HG03442 (cell line): ENCODE measurements around the gene COL4A2.
"Not testable (repeated sequence)": the region's sequence is repeated elsewhere in the genome, so short reads cannot be mapped to it uniquely, and the experiment has no call there.

Experiments used
- ATAC-seq: cut with Tn5 transposase; IDR thresholded peaks from one replicate; pipeline ENCODE4 v1.9.1; 2021; ENCODE audit warnings: mild to moderate bottlenecking, moderate library complexity; ENCODE audit not compliant: unreplicated experiment

The COL4A2 gene

DNA sequence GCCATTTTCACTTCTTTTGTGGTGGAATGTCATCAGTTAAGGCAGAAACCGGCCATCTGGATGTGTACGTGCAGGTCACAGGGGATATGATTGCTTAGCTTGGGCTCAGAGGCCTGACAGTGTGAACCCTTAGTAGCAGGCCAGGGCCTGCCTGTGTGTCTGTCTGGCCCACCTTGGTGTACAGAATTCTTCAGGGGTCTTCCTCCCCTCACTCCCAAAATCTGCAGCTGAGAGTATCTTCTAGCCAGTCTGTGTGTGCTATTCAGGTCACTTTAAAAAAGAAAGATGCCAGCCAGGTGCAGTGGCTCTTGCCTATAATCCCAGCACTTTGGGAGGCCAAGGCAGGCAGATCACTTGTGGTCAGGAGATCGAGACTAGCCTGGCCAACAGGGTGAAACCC is 179.8 kb downstream of the COL4A2 start:
- ATAC-seq = not testable (repeated sequence)

DNA sequence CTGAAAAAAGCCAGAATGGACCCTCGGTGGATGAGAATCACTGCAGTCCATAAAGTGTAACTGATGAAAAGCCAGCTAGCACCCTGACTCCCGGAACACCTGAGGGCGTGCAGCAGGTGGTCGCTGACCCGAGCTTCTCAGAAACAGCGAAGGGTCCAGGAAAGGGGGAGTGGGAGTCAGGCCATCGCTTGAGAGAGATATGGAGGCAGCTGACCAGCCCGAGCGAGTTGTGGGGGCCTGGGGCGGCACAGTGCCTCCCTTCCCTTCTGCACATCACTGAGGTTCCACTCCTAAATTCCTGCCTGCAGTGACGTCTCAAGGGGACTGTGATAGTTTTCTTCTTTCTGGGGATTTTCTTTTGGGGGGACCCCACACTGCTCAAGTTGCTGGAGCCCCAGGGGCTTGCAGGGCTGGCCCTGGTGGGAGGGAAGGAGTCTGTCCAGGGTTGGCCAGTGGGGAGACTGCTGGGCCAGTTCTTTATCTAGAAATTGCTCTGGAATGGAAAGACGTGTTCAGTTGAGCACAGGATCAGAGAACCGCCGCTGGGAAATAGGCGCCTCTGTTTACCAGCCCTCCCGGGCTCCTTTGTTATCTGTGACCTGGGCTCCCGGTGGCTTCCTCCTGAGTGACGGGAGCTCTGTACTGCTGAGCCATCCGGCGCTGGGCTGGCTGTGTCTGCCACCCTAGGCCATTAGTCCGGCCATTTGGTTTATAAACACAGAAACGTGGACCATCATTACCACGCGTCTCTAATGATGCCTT is 183.1 kb downstream of the COL4A2 start:
- no peak for ATAC-seq

DNA sequence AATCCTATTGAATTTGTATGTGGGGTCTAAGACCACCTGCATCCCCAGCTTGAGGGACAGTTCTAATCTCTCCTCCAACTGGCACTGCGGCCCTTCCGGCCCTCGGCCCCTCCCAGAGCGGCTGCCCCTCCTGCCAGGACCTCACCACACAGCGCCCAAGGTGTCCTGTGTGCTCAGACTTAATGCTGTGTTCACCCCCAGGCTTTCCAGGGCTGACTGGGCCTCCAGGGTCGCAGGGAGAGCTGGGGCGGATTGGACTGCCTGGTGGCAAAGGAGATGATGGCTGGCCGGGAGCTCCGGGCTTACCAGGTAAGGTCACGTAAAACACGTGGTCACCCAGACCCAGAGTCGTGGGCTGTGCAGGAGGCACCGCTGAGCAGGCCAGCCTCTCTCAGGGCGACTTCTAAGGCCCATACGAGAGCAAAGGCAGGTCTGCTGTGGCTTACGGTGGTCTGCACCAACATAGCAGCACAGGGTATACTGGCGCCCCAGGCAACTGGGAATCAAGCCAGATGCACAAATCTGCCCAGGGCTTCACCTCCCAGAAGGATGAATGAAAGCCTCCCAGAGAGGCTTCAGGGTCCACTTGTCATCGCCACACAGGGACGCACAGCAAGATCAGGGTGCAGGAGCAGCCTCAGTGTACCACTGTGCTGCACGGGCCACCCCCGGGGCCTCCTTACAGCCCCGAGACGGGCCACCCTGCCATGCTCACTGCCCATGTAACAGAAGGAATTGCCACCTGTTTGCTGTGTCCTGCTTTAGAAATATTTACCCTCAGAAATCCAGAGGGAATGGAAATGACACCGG is 185.0 kb downstream of the COL4A2 start:
- no peak for ATAC-seq

DNA sequence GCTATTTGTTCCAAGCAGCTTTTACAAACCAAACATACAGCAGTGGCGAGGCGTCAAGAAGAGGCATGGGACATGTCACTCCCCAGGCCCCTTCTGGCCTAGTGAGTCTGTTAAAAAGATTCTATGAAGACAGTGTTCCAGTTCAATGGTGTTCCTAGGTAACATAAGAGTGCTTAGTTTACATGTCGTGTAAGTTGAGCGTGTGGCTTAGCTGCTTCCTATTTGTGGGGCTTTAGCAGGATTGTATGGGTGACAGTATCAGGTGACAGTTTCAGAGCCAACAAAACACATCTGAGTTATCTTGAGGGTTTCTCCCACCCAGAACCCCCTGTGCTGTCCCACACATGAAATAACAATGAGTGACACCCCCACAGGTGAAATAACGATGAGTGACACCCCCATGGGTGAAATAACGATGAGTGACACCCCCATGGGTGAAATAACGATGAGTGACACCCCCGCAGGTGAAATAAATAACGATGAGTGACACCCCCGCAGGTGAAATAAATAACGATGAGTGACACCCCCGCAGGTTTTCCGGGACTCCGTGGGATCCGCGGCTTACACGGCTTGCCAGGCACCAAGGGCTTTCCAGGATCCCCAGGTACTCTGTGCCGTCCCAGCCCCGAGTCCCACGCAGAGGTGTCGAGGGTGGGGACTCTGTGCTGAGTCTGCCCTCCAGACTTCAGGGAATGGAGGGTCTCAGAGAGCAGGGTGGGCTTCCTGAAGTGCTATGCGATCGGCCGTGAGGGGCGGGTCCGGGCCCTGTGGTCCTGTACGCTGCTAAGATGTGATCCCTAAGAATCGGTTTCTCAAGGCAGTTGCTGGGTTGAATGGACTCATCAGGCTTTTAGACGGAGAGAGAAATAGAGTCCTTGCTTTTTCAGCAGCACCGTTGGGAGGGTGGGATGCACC is 185.9 kb downstream of the COL4A2 start:
- ATAC-seq = no peak

DNA sequence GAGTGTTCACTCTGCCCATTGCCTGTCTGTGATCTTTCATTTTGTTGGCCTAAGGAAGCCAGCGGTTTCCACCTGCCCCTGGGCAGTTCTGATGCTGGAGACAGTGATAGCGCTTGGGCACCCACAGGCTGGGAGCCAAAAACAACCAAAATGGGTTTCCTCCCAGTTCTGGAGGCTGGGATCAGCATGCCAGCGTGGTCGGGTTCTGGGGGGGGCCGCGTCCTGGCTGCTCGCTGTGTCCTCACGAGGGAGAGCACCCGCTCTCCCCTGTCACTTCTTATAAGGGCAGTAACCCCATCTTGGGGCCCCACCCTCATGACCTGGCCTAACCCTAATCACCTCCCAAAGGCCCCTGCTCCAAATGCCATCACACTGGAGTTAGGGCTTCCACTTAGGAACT is 186.5 kb downstream of the COL4A2 start:
- no peak for ATAC-seq

DNA sequence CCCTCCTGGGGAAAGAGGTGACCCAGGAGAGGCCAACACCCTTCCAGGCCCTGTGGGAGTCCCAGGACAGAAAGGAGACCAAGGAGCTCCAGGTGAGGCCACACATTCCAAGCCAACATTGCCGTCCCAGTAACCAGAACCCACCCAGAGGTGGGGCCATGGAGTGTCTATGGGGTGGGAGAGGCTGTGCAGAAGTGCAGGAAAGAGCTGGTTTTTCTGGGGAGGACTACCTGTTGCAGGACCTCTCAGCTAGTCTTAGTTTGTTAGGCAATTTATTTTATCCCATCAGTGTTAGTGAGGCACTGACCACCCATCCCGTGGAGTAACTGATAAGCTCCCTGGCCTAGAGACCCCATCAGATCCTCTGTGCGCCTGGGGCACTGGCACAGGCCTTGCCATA is 188.3 kb downstream of the COL4A2 start:
- ATAC-seq = no peak

DNA sequence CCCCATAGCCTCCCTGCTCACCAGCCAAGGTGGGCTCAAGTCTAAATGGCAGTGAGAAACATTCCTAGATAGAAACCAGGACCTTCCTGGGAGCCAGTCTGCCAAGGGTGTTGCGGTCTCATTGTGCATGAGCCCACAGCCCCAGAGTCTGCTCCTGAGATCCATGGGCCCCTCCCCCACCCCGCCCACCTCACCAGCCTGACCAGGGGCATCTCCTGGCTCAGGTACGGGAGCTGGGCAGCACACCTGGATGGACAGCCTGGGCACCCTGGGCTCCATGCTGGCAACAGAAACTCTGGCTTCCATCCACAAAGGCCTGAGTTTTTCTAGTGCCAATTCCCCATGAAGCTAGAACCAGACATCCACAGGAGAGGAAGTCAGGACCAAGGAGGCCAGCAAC is 188.8 kb downstream of the COL4A2 start:
- no peak for ATAC-seq

DNA sequence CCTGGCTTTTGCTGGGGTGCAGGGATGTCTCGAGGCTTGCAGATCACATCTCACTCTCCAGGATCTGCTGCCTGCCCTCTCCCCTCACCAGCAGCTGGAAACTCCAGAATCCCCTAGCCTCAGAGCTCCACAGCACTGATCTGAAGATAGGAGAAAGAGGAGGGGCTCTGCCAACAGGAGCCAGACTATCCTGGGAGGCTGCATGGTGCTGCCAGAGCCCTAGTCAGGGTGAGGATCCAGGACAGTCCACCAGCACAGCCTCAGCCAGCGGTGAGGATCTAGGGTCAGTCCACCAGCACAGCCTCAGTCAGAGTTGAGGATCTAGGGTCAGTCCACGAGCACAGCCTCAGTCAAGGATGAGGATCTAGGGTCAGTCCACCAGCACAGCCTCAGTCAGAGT is 189.2 kb downstream of the COL4A2 start:
- no peak for ATAC-seq

DNA sequence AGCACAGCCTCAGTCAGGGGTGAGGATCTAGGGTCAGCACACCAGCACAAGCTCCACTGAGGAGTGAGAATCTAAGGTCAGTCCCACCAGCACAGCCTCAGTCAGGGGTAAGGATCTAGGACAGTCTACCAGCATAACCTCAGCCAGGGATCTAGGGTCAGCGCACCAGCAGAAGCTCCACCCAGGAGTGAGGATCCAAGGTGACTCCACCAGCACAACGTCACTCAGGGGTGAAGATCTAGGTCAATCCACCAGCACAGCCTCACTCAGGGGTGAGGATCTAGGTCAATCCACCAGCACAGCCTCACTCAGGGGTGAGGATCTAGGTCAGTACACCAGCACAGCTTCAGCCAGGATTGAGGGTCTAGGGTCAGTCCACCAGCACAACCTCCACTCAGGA is 189.9 kb downstream of the COL4A2 start:
- ATAC-seq = no peak

DNA sequence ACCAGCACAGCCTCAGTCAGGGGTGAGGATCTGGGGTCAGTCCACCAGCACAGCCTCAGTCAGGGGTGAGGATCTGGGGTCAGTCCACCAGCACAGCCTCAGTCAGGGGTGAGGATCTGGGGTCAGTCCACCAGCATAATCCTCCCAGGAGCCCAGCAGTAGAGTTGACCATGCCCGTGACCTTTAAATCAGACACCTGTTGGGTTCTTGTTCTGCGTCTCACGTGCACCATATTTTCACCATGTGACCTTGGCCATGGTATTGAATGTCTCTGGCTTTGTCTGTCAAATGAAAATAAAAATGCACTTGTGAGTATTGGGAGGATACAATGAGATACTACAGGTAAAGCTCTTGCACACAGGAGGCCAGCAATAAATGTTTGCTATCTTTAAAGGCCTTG is 190.8 kb downstream of the COL4A2 start:
- not testable (repeated sequence) for ATAC-seq

DNA sequence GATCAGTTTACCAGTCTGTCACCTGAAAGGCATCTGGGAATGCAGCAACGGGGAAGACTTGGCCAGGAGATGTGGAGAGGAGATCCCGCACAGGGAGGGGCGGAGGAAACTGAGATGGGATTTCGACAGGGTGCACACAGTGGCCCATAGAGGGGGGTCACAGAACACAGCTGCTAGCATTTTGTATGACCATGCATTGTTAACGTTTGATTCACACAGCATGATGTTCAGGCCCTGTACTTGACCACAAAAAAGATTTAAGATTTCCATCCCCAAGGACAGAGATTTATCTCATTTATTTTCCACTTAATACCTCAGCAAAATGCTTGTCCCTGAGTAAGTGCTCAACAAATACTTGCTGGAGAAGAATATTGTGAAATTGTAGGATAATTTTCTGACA is 191.2 kb downstream of the COL4A2 start:
- ATAC-seq = no peak

DNA sequence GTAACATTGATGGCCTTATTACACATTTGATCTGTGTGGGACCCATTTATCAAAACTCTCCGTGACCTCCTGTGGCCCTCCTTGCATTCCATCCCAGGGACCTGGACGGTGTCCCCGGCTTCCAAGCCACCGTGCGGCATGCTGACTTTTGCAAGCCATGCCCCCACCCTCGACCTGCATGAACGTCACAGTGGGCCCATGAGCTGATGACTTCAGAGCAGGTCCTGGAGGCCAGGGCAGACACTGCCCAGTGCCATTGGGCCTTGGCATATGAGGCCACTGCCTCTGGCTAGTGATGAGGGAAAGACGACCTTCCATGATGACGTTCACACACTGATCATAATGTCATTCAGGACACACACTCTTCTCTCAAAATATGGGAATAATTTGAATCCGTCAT is 191.7 kb downstream of the COL4A2 start:
- ATAC-seq = no peak

DNA sequence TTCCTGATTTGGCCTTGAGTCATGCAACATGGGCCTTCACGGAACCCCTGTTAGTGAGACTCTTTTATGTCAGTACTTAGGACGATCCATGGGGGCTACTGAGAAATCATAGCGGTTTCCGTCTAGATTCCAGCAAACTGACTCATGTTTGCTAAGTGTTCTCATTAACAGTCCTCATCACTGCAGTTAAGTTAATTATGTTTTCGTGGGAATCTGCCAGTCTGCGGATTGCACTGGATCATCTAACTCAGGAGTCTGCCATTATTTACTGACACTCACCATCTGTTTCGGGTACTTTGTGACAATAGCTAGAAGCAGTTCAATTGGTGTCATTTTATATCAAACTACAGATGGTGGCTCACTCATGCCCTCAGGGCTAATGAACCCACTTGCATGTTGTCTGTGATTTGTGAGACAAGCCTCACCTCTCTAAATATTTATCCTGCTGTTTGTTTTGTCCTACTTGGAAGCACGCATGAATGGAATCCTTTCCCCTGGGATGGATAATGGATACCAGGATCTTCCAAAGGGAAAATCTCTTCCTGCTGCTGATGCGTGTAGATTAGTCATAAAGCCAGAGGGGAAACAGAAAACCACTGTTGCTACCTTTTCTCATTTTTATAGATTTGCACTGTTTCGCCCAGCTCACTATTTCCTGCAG is 192.7 kb downstream of the COL4A2 start:
- ATAC-seq = no peak

DNA sequence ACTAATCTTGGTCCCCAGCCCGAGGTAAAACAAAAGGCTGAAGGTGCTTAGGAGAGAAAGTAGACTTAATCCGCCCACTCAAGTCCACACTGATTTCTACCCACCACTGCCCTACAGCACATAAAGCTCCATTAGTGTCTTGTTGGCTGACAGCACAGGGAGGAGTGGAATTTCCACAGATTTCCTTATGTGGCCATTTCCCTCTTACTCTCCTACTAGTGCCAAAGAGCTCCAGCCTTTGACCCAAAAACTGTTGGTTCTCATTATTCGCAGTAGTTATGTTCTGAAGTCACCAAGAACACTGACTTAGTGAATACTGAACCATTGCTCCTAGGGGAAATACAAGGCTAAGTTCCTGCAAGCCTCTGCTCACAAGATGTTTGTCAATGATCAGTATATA is 193.3 kb downstream of the COL4A2 start:
- no peak for ATAC-seq

DNA sequence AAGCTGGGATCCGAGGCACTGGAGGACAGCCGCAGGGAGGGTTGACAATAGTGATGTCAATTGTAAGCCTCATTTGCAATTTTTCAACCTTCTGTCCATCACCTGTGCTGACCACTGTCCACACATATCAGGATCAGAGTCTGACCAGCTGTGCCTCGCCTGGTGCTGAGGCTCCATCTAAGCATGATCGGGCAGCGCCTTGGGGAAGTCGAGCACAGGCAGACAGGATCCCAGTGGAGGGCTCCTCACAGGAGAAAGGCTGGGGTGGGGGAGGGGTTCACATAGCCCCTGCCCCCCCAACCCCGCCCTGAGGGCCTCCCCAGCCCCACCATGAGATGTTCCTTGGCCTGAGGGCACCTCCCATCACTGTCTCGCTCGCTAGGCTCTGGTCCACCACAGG is 194.1 kb downstream of the COL4A2 start:
- no peak for ATAC-seq

DNA sequence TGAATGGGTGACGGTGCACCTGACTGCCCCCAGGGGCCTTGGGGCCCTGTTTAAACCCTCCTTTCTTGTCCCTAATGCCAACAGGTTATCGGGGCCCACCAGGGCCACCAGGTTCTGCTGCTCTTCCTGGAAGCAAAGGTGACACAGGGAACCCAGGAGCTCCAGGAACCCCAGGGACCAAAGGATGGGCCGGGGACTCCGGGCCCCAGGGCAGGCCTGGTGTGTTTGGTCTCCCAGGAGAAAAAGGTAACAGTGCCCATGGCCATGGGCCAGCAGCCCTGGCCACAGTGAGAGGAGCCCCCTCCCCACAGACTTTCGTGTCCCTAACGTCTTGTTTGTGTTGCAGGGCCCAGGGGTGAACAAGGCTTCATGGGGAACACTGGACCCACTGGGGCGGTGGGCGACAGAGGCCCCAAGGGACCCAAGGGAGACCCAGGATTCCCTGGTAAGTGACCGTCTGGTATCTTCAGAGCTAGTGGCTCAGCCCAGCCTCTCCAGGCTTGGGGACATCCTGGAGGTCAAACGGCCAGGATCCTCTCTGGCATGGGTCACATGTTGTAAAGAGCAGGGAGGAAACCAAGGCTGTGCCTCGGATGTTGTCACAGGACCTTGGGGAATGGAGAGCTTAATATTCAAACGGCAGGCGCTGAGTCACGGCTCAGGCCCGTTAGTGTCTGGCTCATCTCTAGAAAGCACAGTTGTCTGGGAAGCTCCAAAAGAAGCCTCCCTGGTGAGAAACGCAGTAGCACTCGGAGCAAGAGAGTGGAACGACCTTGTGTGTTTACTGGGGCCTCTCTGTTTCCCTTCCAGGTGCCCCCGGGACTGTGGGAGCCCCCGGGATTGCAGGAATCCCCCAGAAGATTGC is 196.2 kb downstream of the COL4A2 start:
- no peak for ATAC-seq

DNA sequence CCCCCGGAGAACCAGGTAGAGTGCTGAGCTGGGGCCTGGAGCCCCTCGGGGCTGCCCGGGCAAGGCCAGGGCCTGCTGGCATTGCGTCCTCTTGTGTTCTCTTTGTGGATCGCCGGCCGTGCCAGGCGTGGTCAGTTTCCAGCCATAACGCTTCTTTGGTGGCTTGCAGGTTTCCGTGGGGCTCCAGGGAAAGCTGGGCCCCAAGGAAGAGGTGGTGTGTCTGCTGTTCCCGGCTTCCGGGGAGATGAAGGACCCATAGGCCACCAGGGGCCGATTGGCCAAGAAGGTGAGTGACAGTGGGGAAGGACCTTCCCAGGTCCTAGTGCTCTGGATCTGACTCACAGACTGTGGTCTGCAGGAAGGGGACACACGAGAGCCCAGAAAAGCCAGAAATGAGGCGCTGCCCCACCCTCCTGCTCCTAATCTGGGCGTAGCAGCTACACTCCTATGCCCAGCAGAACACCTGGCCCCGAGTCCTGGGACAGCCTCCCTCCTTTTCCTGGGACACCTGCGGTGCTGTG is 197.0 kb downstream of the COL4A2 start:
- ATAC-seq = no peak

DNA sequence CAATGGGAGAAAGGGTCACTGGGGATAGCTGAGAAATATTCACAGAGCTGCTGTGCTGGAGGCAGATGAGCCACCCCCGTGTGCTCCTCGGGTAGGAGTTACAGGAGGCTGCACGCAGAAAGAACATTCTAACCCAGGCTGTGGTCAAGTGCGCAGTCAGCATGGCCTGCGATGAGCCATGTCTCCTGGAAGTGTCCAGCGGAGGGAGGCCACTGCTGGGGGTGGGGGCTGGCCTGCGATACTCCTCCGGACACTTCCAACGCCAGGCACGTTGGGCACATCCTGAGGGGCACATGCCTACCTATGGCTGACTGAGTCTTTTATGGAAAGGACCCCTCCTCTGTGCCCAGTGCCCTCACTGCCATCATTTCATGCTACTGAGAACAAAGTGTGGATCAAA is 198.5 kb downstream of the COL4A2 start:
- ATAC-seq = no peak

DNA sequence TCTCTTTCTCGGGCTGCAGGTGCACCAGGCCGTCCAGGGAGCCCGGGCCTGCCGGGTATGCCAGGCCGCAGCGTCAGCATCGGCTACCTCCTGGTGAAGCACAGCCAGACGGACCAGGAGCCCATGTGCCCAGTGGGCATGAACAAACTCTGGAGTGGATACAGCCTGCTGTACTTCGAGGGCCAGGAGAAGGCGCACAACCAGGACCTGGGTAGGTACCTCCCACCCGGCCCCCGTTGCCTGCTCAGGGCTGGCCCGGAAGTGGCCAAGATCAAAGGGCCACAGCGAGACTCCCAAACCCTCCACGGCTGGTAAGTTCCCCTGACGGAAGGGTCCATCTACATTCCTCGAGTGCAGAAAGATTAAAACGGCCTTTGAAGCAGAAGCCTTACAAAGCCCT is 199.3 kb downstream of the COL4A2 start:
- ATAC-seq = no peak
